Measurements from ENCODE around the gene EVX2.

EVX2 gene

GRCh38 chr2:176083796-176084261, at the start of gene EVX2:
EVX2 (minus strand) TSS chr2:176083962; CDS start chr2:176083776, 186 bp downstream.
- DNase-seq (ENCODE audit: low spot score) = no peak

- DNase-seq (ENCODE audit: low spot score) = no peak
These were observed 49.6 kb upstream of the EVX2 start for GRCh38 chr2:176133389-176133788.

GRCh38 chr2:176132205-176133171, 48.7 kb upstream of the EVX2 start:
- no peak for DNase-seq (ENCODE audit: low spot score)

- no peak for DNase-seq (ENCODE audit: low spot score)
These were observed 48.0 kb upstream of the EVX2 start for GRCh38 chr2:176131848-176132158.

- no peak for DNase-seq (ENCODE audit: low spot score)
These were observed 47.4 kb upstream of the EVX2 start for GRCh38 chr2:176130957-176131847.

GRCh38 chr2:176130147-176130956, 46.6 kb upstream of the EVX2 start:
- no peak for DNase-seq (ENCODE audit: low spot score)

GRCh38 chr2:176129813-176130146, 46.0 kb upstream of the EVX2 start:
- no peak for DNase-seq (ENCODE audit: low spot score)

GRCh38 chr2:176128982-176129796, 45.4 kb upstream of the EVX2 start, which contains the start of gene HOXD8:
HOXD8 (plus strand) TSS chr2:176129705; CDS start chr2:176130367, 662 bp downstream.
- DNase-seq (ENCODE audit: low spot score) = no peak

GRCh38 chr2:176128172-176128981, 44.6 kb upstream of the EVX2 start:
- DNase-seq (ENCODE audit: low spot score) = no peak

GRCh38 chr2:176127774-176128072, 44.0 kb upstream of the EVX2 start:
- DNase-seq (ENCODE audit: low spot score) = no peak

GRCh38 chr2:176126929-176127773, 43.4 kb upstream of the EVX2 start:
- peak; percentile 49 for DNase-seq (ENCODE audit: low spot score)

GRCh38 chr2:176125772-176126054, 42.0 kb upstream of the EVX2 start:
- no peak for DNase-seq (ENCODE audit: low spot score)

- DNase-seq (ENCODE audit: low spot score) = no peak
These were observed 41.4 kb upstream of the EVX2 start for GRCh38 chr2:176124947-176125771.

- DNase-seq (ENCODE audit: low spot score) = no peak
These were observed 40.6 kb upstream of the EVX2 start for GRCh38 chr2:176124110-176124946.

- no peak for DNase-seq (ENCODE audit: low spot score)
These were observed 39.8 kb upstream of the EVX2 start for GRCh38 chr2:176123411-176124109.

GRCh38 chr2:176122683-176123410, 39.1 kb upstream of the EVX2 start, which contains the start of gene HOXD9:
HOXD9 (plus strand) TSS chr2:176122719; CDS start chr2:176122769, 50 bp downstream.
- DNase-seq (ENCODE audit: low spot score) = no peak

Data from putamen (tissue), 1 donor.